WTC11 (cell line): ENCODE measurements around the gene ZBTB7C.

Experiments
- CREB1 ChIP-seq: sonication (generic); formaldehyde crosslinking; IDR thresholded peaks from 2 replicates; pipeline ENCODE4 v1.8.0; 2023; ENCODE audit warnings: mild to moderate bottlenecking, missing genetic modification reagents
- NFYB ChIP-seq: sonication (generic); formaldehyde crosslinking; conservative IDR thresholded peaks from 2 replicates; pipeline ENCODE4 v1.8.0; 2022; ENCODE audit warnings: low read depth, missing genetic modification reagents

- TF ChIP-seq NFYB (CRISPR knock-in tag) (no peak), CREB1 (CRISPR knock-in tag) (no peak)
Measured at GRCh38 chr18:48060346-48060745, 348.8 kb downstream of the ZBTB7C start.
